Osteoblast (primary cell): Measurements from ENCODE around the gene URGCP. TPM values are rescaled to one million over a fixed set of nuclear protein-coding genes. Genes with fewer than 3 reads are reported as not detected.

Experiments
- DNase-seq: peaks from one replicate; pipeline ENCODE4 v3.0.0; 2011; ENCODE audit warnings: low spot score, mixed read lengths; ENCODE audit not compliant: insufficient read length; ENCODE audit errors: missing footprints
- H2AFZ ChIP-seq: 2 replicates; pipeline ENCODE4 v1.6.0; 2011; ENCODE audit warnings: mild to moderate bottlenecking, low read length
- H3K27ac ChIP-seq: 2 replicates; pipeline ENCODE4 v1.5.1; 2011; ENCODE audit warnings: mild to moderate bottlenecking, low read depth, low read length, moderate library complexity
- H3K27me3 ChIP-seq: 2 replicates; pipeline ENCODE4 v1.6.0; 2012; ENCODE audit warnings: mild to moderate bottlenecking, control low read depth, inconsistent platforms, low read length, moderate library complexity; ENCODE audit not compliant: insufficient read depth
- H3K36me3 ChIP-seq: 2 replicates; pipeline ENCODE4 v1.5.1; 2011; ENCODE audit warnings: mild to moderate bottlenecking, low read length, control low read depth, moderate library complexity; ENCODE audit not compliant: insufficient read depth
- H3K4me1 ChIP-seq: 2 replicates; pipeline ENCODE4 v1.5.1; 2011; ENCODE audit warnings: mild to moderate bottlenecking, low read length, control low read depth, moderate library complexity; ENCODE audit not compliant: insufficient read depth
- H3K4me2 ChIP-seq: 2 replicates; pipeline ENCODE4 v1.6.0; 2011; ENCODE audit warnings: mild to moderate bottlenecking, low read length; ENCODE audit not compliant: insufficient read depth
- H3K4me3 ChIP-seq: fragments of 200-600 bp; sonication (generic); 3 replicates; pipeline ENCODE4 v1.5.1; 2012; ENCODE audit warnings: mild to moderate bottlenecking, low read length, inconsistent platforms; ENCODE audit not compliant: insufficient read depth
- H3K79me2 ChIP-seq: 2 replicates; pipeline ENCODE4 v1.6.0; 2012; ENCODE audit warnings: mild to moderate bottlenecking, low read length, control low read depth, inconsistent platforms; ENCODE audit not compliant: insufficient read depth
- H3K9me3 ChIP-seq: 2 replicates; pipeline ENCODE4 v1.5.1; 2011; ENCODE audit warnings: low read depth, low read length, control low read depth
- H4K20me1 ChIP-seq: 2 replicates; pipeline ENCODE4 v1.6.0; 2012; ENCODE audit warnings: mild to moderate bottlenecking, low read length, control low read depth; ENCODE audit not compliant: insufficient read depth
- total RNA-seq: library from RNA; depleted of rRNA; stranded (reverse); fragments of >200 nt; gene quantifications from 2 replicates; pipeline ENCODE4 v1.2.3, GENCODE V29; 2012
- TF ChIP-seq, protein P1 (sequence below): IDR thresholded peaks from 2 replicates; pipeline ENCODE4 v1.5.1; 2011; ENCODE audit warnings: mild to moderate bottlenecking, low read depth, low read length, moderate library complexity; ENCODE audit errors: extremely low read depth

Gene URGCP
- total RNA-seq, 1 donor, result 30.4 TPM

DNA sequence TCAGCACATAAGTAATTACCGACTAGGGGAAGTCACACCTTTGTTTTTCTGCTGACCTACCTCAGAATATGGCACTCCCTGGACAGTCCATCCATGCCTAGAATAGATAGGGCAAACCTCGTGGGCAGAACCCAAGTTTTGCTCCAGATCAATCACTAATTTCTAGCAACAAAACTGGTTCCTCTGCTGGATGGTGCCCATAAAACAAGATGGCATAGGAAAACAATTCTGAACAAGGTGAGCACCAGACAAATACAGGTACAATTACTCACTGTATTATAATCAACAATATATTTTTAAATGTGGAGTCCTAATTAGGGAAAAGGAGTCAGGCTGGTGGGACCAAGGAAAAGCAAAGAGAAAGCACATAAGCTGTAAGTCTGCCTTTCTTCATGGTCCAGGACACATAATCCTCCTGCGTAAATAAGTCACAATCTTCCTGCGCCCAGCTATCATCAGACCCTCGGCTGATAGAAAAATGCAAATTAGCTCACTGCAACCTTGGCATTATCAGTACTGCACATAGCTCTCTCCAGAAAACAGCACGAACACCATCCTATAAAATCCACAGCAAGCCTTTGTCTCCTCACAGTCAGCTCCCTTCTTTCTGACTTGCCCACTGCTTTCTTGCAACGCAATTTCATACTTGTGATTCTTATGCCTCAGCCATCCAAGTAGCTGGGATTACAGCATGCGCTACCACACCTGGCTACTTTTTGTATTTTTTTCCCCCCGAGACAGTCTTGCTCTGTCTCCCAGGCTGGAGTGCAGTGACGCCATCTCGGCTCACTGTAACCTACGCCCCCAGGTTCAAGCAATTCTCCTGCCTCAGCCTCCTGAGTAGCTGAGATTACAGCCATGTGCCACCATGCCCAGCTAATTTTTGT lies 15.1 kb downstream of the URGCP start:
- peaks cover 9% of the 10 kb centered on the region for H3K36me3 ChIP-seq
- no peaks in the 10 kb centered on the region for H3K27me3 ChIP-seq
- no peak overlapping the region for H2AFZ ChIP-seq
- no peaks in the 10 kb centered on the region for H3K9me3 ChIP-seq
- H3K79me2 ChIP-seq, result peaks cover 91% of the 10 kb centered on the region
- peaks cover 51% of the 10 kb centered on the region for H4K20me1 ChIP-seq
- no peak for DNase-seq
- H3K4me1 ChIP-seq, result peaks cover 11% of the 10 kb centered on the region
- no peak overlapping the region for H3K27ac ChIP-seq
- no peak overlapping the region for H3K4me2 ChIP-seq
- no peak overlapping the region for H3K4me3 ChIP-seq
- TF ChIP-seq, protein P1, sequence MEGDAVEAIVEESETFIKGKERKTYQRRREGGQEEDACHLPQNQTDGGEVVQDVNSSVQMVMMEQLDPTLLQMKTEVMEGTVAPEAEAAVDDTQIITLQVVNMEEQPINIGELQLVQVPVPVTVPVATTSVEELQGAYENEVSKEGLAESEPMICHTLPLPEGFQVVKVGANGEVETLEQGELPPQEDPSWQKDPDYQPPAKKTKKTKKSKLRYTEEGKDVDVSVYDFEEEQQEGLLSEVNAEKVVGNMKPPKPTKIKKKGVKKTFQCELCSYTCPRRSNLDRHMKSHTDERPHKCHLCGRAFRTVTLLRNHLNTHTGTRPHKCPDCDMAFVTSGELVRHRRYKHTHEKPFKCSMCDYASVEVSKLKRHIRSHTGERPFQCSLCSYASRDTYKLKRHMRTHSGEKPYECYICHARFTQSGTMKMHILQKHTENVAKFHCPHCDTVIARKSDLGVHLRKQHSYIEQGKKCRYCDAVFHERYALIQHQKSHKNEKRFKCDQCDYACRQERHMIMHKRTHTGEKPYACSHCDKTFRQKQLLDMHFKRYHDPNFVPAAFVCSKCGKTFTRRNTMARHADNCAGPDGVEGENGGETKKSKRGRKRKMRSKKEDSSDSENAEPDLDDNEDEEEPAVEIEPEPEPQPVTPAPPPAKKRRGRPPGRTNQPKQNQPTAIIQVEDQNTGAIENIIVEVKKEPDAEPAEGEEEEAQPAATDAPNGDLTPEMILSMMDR, result no peak

DNA sequence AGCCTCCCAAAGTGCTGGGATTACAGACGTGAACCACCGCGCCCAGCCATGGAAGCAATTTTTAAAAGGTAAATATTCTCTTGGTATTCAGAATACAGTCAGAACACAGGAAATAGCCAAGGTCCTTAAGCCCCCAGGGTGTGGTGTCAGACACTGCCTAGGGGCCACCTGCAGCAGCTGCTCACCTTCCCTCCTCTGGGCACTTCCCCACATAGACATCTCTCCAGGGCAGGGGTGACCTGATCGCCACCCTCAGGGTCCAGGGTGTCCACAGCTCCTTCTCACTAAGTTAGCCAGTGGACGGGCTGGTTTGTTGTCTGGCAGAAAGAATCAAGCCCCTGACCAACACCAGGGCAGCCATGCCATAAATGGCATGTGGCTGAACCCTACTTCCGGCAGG lies 15.9 kb downstream of the URGCP start:
- Histone ChIP-seq H3K27me3 (no peaks in the 10 kb centered on the region), H3K36me3 (peaks cover 17% of the 10 kb centered on the region), H3K79me2 (peaks cover 89% of the 10 kb centered on the region), H3K27ac (no peak overlapping the region), H3K4me1 (peaks cover 11% of the 10 kb centered on the region), H3K4me3 (no peak overlapping the region), H2AFZ (no peak overlapping the region), H3K4me2 (no peak overlapping the region), H4K20me1 (peaks cover 45% of the 10 kb centered on the region), H3K9me3 (no peaks in the 10 kb centered on the region)
- no peak for DNase-seq
- TF ChIP-seq, protein P1, result no peak

DNA sequence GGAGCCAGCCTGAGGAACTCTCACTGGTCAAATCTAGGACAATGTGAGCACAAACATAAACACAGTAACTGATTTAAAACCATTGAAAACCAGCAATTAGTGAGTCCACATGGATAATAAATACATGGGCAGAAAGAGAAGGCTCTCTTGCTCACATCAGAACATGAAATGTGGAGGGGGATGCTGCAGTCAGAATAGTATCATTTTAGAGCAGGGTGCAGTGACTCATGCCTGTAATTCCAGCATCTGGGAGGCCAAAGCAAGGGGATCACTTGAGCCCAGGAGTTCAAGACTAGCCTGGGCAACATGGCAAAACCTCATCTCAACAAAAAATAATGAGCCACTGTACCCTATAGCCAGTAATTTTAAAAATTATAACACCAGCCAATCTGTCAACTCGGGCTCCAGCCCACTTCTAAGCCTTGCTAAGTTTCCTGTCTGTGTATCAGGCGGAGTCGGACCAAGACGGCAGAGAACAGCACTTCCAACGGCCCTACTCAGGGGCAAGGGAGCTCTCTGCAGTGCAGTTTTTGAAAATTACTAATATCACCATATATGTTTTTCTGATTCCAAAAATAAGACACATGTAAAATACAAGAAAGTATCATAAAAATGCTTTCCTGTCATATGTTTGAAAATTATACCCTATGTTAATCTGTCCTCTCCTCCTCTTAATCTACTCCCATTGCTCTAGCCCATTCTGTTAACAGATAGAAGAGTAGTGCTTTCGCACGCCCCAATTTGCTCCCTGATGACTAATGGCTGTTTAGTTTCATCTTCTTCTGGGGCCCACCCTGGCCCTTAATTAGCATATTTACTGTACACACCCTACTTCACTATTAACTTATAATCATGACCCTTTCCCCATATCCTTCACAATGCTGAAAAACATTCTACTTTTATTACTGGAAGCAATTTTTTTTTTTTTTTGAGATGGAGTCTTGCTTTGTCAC lies 17.1 kb downstream of the URGCP start:
- no peaks in the 10 kb centered on the region for H3K9me3 ChIP-seq
- H3K4me3 ChIP-seq, result no peak overlapping the region
- H2AFZ ChIP-seq, result no peak overlapping the region
- peaks cover 28% of the 10 kb centered on the region for H3K36me3 ChIP-seq
- H3K27me3 ChIP-seq, result no peaks in the 10 kb centered on the region
- H3K79me2 ChIP-seq, result peaks cover 88% of the 10 kb centered on the region
- peak overlapping the region; percentile 10 for H3K27ac ChIP-seq
- TF ChIP-seq, protein P1, result no peak
- H3K4me2 ChIP-seq, result no peak overlapping the region
- H3K4me1 ChIP-seq, result peaks cover 11% of the 10 kb centered on the region
- H4K20me1 ChIP-seq, result peaks cover 37% of the 10 kb centered on the region
- no peak for DNase-seq
